SK-N-SH treated with all-trans-retinoic acid at 6 μM for 48 hours (cell line): ENCODE data around the gene LBHD2.
A peak's percentile ranks its signal among the peaks of the same experiment; 100 is the strongest.

Source experiments
- ATAC-seq: fragments of 200-7000 bp; cut with Tn5 transposase; 3 replicates; pipeline ENCODE4 v1.9.1; 2020; ENCODE audit warnings: mild to moderate bottlenecking, moderate library complexity
- ARNTL ChIP-seq: fragments of 450-650 bp; formaldehyde crosslinking; IDR thresholded peaks from 2 replicates; pipeline ENCODE4 v1.5.0; 2020; ENCODE audit warnings: low read depth, mild to moderate bottlenecking, moderate library complexity, borderline replicate concordance
- BACH2 ChIP-seq: fragments of 250-450 bp; sonication (Bioruptor Pico); IDR thresholded peaks from 2 replicates; pipeline ENCODE4 v1.9.0; 2021; ENCODE audit warnings: mild to moderate bottlenecking, borderline replicate concordance
- CREB5 ChIP-seq: fragments of 250-450 bp; sonication (Bioruptor Pico); IDR thresholded peaks from 2 replicates; pipeline ENCODE4 v1.5.1; 2020; ENCODE audit warnings: low read depth, mild to moderate bottlenecking, moderate library complexity
- CSDC2 ChIP-seq: fragments of 250-450 bp; sonication (Bioruptor Pico); IDR thresholded peaks from 2 replicates; pipeline ENCODE4 v1.5.0; 2020; ENCODE audit warnings: mild to moderate bottlenecking, moderate library complexity
- GLIS3 ChIP-seq: fragments of 250-450 bp; sonication (Bioruptor Pico); IDR thresholded peaks from 2 replicates; pipeline ENCODE4 v1.5.0; 2020; ENCODE audit warnings: mild to moderate bottlenecking, moderate library complexity
- ISL1 ChIP-seq: fragments of 250-450 bp; sonication (Bioruptor Pico); IDR thresholded peaks from 2 replicates; pipeline ENCODE4 v2.1.2; 2022; ENCODE audit warnings: mild to moderate bottlenecking, moderate library complexity
- OSR1 ChIP-seq: fragments of 250-450 bp; sonication (Bioruptor Pico); IDR thresholded peaks from 2 replicates; pipeline ENCODE4 v1.8.0; 2022; ENCODE audit warnings: moderate library complexity, mild to moderate bottlenecking, inconsistent platforms
- PPARA ChIP-seq: fragments of 250-450 bp; sonication (Bioruptor Pico); IDR thresholded peaks from 2 replicates; pipeline ENCODE4 v1.5.0; 2020; ENCODE audit warnings: mild to moderate bottlenecking, borderline replicate concordance
- RARB ChIP-seq: fragments of 250-450 bp; sonication (Bioruptor Pico); IDR thresholded peaks from 2 replicates; pipeline ENCODE4 v1.8.0; 2021; ENCODE audit warnings: mild to moderate bottlenecking, moderate library complexity
- TCF4 ChIP-seq: fragments of 250-450 bp; sonication (Bioruptor Pico); IDR thresholded peaks from 2 replicates; pipeline ENCODE4 v1.8.0; 2021; ENCODE audit warnings: mild to moderate bottlenecking, moderate library complexity, borderline replicate concordance
- TOX ChIP-seq: fragments of 250-450 bp; sonication (Bioruptor Pico); IDR thresholded peaks from 2 replicates; pipeline ENCODE4 v1.8.0; 2021; ENCODE audit warnings: mild to moderate bottlenecking, moderate library complexity, borderline replicate concordance
- TSHZ2 ChIP-seq: fragments of 250-450 bp; sonication (Bioruptor Pico); IDR thresholded peaks from 2 replicates; pipeline ENCODE4 v1.5.0; 2020; ENCODE audit warnings: mild to moderate bottlenecking, moderate library complexity
- ZFP3 ChIP-seq: fragments of 250-450 bp; sonication (Bioruptor Pico); IDR thresholded peaks from 2 replicates; pipeline ENCODE4 v1.5.0; 2020; ENCODE audit warnings: mild to moderate bottlenecking, moderate library complexity
- ZFP30 ChIP-seq: fragments of 450-650 bp; formaldehyde crosslinking; IDR thresholded peaks from 2 replicates; pipeline ENCODE4 v1.5.0; 2022; ENCODE audit warnings: mild to moderate bottlenecking, moderate library complexity
- ZNF565 ChIP-seq: fragments of 450-650 bp; formaldehyde crosslinking; conservative IDR thresholded peaks from 2 replicates; pipeline ENCODE4 v1.5.0; 2020; ENCODE audit warnings: low read depth, mild to moderate bottlenecking, moderate library complexity
- ZNF70 ChIP-seq: fragments of 450-650 bp; formaldehyde crosslinking; IDR thresholded peaks from 2 replicates; pipeline ENCODE4 v1.5.0; 2020; ENCODE audit warnings: mild to moderate bottlenecking, moderate library complexity
- ZNF8 ChIP-seq: fragments of 450-650 bp; formaldehyde crosslinking; IDR thresholded peaks from 2 replicates; pipeline ENCODE4 v1.5.0; 2020; ENCODE audit warnings: mild to moderate bottlenecking, moderate library complexity
- TF ChIP-seq, protein P1 (sequence below): fragments of 250-450 bp; sonication (Bioruptor Pico); IDR thresholded peaks from 2 replicates; pipeline ENCODE4 v1.8.0; 2021; ENCODE audit warnings: low read depth, mild to moderate bottlenecking, moderate library complexity, borderline replicate concordance
- TF ChIP-seq, protein P2 (sequence below): fragments of 250-450 bp; sonication (Bioruptor Pico); IDR thresholded peaks from 2 replicates; pipeline ENCODE4 v1.8.0; 2020; ENCODE audit warnings: mild to moderate bottlenecking, moderate library complexity, borderline replicate concordance

The LBHD2 gene

DNA sequence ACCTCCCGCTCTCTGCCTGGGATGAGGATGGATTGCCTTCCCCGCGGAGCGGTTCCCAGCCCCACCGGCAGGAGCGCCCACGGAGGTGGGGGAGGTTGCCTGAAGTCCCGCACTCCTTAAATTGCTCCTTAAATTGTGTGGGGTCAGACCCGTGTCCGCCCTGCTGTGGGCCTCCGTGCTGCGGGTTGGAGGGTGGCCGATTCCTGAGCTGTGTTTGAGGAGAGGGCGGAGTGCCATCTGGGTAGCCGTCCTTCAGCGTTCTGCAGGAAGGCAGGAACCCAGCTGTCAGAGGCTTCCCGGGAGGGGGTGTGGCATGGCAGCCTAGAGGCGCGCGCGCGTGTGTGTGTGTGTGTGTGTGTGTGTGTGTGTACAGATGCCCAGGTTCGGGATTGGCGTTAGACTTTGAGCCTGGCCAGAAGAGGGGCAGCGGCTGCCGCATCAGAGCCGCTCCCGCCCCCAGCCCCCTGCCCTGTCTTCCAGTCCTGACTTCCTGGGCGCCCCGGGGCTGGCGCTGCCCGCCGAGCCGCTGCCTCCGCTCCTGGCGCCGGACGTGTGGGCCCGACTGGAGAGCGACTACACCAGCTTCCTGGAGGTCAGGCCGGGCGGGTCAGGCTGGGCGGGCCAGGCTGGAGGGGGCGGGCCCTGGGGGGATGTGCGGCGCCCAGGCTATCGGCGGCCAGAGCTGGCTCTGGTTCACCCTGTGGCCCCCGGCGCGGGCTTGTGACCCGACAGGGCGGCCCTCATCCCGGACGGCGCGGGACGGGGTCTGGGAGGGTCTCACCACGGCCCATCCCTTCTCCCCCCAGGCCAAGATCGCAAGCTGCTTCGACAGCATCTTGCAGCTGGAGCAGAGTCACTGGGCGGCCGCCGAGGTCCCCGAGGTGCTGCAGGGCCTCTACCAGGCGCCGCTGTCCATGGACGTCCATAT is 19.7 kb downstream of the LBHD2 start:
- TF ChIP-seq, protein P1, sequence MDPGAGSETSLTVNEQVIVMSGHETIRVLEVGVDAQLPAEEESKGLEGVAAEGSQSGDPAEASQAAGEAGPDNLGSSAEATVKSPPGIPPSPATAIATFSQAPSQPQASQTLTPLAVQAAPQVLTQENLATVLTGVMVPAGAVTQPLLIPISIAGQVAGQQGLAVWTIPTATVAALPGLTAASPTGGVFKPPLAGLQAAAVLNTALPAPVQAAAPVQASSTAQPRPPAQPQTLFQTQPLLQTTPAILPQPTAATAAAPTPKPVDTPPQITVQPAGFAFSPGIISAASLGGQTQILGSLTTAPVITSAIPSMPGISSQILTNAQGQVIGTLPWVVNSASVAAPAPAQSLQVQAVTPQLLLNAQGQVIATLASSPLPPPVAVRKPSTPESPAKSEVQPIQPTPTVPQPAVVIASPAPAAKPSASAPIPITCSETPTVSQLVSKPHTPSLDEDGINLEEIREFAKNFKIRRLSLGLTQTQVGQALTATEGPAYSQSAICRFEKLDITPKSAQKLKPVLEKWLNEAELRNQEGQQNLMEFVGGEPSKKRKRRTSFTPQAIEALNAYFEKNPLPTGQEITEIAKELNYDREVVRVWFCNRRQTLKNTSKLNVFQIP (CRISPR knock-in tag): no peak
- no peak for TF ChIP-seq ZFP30 (CRISPR knock-in tag)
- no peak for TF ChIP-seq TSHZ2
- no peak for TF ChIP-seq TCF4 (CRISPR knock-in tag)
- no peak for TF ChIP-seq GLIS3
- TF ChIP-seq ISL1 (CRISPR knock-in tag): no peak
- peak; percentile 64 for ATAC-seq

DNA sequence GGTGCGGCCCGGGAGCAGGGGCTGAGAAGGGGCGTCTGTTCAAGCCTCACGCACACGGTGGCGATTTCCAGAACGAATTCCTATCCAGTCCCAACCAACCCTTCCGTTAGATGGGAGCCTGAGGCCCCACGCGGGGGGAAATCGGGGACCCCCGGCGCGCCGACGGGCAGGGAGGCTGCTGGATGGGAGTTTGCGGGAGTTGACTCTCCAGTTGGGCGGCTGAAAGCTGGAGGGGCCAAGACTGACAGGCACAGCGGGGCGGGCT is 20.3 kb downstream of the LBHD2 start:
- ATAC-seq: no peak
- TF ChIP-seq OSR1 (CRISPR knock-in tag) (no peak), PPARA (CRISPR knock-in tag) (no peak), ZNF8 (no peak), ISL1 (CRISPR knock-in tag) (no peak), ZFP30 (CRISPR knock-in tag) (no peak), RARB (CRISPR knock-in tag) (no peak), CREB5 (CRISPR knock-in tag) (no peak), TSHZ2 (no peak), ARNTL (no peak), ZNF565 (no peak), BACH2 (CRISPR knock-in tag) (no peak), TOX (no peak), ZNF70 (CRISPR knock-in tag) (no peak), CSDC2 (CRISPR knock-in tag) (no peak), ZFP3 (no peak)
- TF ChIP-seq, protein P2, sequence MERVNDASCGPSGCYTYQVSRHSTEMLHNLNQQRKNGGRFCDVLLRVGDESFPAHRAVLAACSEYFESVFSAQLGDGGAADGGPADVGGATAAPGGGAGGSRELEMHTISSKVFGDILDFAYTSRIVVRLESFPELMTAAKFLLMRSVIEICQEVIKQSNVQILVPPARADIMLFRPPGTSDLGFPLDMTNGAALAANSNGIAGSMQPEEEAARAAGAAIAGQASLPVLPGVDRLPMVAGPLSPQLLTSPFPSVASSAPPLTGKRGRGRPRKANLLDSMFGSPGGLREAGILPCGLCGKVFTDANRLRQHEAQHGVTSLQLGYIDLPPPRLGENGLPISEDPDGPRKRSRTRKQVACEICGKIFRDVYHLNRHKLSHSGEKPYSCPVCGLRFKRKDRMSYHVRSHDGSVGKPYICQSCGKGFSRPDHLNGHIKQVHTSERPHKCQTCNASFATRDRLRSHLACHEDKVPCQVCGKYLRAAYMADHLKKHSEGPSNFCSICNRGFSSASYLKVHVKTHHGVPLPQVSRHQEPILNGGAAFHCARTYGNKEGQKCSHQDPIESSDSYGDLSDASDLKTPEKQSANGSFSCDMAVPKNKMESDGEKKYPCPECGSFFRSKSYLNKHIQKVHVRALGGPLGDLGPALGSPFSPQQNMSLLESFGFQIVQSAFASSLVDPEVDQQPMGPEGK: no peak
